Erythroblast (primary cell): ENCODE data around the gene TTLL7.

Experiments used
- DNase-seq, 2 experiments: peaks; one replicate each; lab custom pipeline; 2025; lab: John Stamatoyannopoulos, UW
- GATA1 ChIP-seq: IDR thresholded peaks from 2 replicates; pipeline ENCODE4 v1.6.1; 2011; ENCODE audit warnings: low read depth, mild to moderate bottlenecking, control low read depth, low read length, moderate library complexity
- POLR2A ChIP-seq: IDR thresholded peaks from 2 replicates; pipeline ENCODE4 v1.6.1; 2011; ENCODE audit warnings: mild to moderate bottlenecking, low read length

TTLL7 gene, protein sequence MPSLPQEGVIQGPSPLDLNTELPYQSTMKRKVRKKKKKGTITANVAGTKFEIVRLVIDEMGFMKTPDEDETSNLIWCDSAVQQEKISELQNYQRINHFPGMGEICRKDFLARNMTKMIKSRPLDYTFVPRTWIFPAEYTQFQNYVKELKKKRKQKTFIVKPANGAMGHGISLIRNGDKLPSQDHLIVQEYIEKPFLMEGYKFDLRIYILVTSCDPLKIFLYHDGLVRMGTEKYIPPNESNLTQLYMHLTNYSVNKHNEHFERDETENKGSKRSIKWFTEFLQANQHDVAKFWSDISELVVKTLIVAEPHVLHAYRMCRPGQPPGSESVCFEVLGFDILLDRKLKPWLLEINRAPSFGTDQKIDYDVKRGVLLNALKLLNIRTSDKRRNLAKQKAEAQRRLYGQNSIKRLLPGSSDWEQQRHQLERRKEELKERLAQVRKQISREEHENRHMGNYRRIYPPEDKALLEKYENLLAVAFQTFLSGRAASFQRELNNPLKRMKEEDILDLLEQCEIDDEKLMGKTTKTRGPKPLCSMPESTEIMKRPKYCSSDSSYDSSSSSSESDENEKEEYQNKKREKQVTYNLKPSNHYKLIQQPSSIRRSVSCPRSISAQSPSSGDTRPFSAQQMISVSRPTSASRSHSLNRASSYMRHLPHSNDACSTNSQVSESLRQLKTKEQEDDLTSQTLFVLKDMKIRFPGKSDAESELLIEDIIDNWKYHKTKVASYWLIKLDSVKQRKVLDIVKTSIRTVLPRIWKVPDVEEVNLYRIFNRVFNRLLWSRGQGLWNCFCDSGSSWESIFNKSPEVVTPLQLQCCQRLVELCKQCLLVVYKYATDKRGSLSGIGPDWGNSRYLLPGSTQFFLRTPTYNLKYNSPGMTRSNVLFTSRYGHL

GRCh38 chr1:83998498-83999315 is at the start of gene TTLL7:
Gene TTLL7, minus strand, starts transcription at chr1:83999132. Its CDS starts 46,921 bp downstream, at chr1:83952211.
- peak; percentile 88 to 93 for DNase-seq
- TF ChIP-seq GATA1 = no peak
- TF ChIP-seq POLR2A = no peak

DNA sequence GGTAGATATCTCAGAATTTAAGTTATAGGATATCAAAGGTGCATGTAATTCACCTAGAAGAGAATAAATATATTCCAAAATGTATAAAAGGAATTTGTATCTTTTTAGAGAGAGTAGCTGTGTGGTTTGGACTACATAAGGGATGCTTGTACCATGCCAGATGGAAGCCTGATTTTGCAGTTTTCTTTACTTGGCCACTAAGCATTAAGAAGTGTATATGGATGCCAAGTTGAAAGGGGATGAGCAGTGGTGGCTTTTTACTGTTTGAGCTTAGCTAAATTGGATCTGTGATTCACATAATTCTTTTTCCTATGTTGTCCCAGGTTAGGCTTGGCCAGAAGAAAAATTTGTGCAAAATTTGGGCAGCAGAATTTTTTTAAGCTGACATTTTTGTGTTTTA is 43.5 kb upstream of the TTLL7 start:
- TF ChIP-seq POLR2A (no peak), GATA1 (no peak)
- DNase-seq = no peak

GRCh38 chr1:84037758-84038611 is 39.1 kb upstream of the TTLL7 start:
- DNase-seq = no peak
- TF ChIP-seq POLR2A (no peak), GATA1 (no peak)

DNA sequence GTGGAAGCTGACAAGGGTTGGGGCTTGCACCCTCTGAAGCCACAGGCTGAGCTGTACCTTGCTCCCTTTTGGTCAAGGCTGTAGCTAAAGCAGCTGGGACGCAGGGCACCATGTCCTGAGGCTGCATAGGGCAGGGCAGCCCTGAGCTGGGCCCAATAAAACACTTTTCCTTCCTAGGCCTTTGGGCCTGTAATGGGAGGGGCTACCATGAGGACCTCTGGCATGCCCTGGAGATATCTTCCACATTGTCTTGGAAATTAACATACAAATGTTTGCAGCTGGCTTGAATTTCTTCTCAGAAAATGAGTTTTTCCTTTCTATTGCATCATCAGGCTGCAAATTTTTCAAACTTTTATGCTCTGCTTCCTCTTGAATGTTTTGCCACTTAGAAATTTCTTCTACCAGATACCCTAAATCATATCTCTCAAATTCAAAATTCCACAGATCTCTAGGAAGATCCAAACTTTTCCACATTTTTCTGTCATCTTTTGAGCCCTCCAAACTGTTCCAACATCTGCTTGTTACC is 32.9 kb upstream of the TTLL7 start:
- no peak for DNase-seq
- TF ChIP-seq POLR2A (no peak), GATA1 (no peak)

GRCh38 chr1:84027368-84027767 is 28.4 kb upstream of the TTLL7 start:
- DNase-seq = no peak

DNA sequence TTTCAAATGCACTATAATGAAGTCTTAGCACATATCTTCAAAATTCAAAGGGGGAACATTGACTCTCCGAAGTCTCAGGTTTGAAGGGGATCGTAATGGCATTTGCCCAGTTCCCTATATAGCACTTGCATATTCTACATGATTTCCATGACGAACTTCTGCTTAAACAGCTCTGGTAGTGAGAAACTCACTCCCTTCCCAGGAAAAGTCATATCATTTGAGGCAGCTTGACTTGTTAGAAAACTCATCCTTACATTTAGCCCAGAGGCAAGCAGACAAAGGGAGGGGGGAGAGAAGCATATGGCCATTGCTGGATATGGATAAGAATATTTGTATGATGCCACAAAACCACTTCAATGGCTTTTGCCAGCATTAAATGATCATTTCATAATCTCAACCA is 27.0 kb upstream of the TTLL7 start:
- no peak for TF ChIP-seq POLR2A
- TF ChIP-seq GATA1 = no peak
- no peak for DNase-seq

More at GRCh38 chr1:84027368-84027767, 28.4 kb upstream of the TTLL7 start:
- no peak for TF ChIP-seq POLR2A
- TF ChIP-seq GATA1 = no peak

DNA sequence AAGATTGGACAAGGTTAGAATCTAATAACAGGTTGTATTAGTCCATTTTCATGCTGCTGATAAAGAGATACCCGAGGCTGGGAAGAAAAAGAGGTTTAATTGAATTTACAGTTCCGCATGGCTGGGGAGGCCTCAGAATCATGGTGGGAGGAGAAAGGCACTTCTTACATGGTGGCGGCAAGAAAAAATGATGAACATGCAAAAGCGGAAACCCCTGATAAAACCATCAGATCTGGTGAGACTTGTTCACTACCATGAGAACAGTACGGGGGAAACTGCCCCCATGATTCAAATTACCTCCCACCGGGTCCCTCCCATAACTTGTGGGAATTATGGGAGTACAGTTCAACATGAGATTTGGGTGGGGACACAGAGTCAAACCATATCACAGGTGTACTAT is 22.9 kb upstream of the TTLL7 start:
- TF ChIP-seq POLR2A = no peak
- no peak for TF ChIP-seq GATA1

GRCh38 chr1:84020151-84020550 is 21.2 kb upstream of the TTLL7 start:
- TF ChIP-seq GATA1 (no peak), POLR2A (no peak)
- DNase-seq = no peak

More for the DNA sequence above, 22.9 kb upstream of the TTLL7 start:
- DNase-seq = no peak

GRCh38 chr1:84019217-84019616 is 20.3 kb upstream of the TTLL7 start:
- TF ChIP-seq GATA1 (no peak), POLR2A (no peak)
- DNase-seq = no peak

GRCh38 chr1:84013708-84014107 is 14.8 kb upstream of the TTLL7 start:
- TF ChIP-seq POLR2A (no peak), GATA1 (no peak)
- DNase-seq = no peak

DNA sequence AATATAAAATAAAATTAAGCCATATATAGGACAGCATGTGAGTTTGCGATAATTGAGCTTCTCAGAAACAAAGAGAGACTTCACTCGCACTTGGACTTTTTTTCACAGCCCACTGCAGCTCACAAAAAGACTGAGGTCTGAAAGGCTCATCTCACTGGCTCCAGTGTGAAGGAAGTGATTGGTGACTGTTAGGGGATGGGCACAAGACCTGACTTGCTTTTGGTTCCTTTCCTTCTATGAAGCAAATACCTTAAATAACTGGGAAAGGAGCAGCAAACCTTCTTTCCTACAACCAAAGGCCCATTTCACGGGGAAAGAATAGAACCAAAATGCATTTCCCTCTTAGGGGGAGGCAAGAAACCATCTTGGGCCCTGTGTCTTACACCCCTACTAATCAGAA is 13.1 kb upstream of the TTLL7 start:
- no peak for TF ChIP-seq POLR2A
- no peak for TF ChIP-seq GATA1
- no peak for DNase-seq

- no peak for DNase-seq
- TF ChIP-seq POLR2A (no peak), GATA1 (no peak)
Measured at GRCh38 chr1:84010136-84010535, 11.2 kb upstream of the TTLL7 start.

GRCh38 chr1:84008631-84009030 is 9.7 kb upstream of the TTLL7 start:
- DNase-seq = no peak
- TF ChIP-seq GATA1 = no peak
- no peak for TF ChIP-seq POLR2A
